T-helper 2 cell treated with Interferon-gamma antibody and Interleukin-4, amounts not matched to agents 100 ng/mL and 5 ng/mL, for 36 hours (primary cell): Measurements from ENCODE around the gene TRPM6. TPM values are rescaled to one million over a fixed set of nuclear protein-coding genes. Genes with fewer than 3 reads are reported as not detected.
"Not testable (repeated sequence)": the region's sequence is repeated elsewhere in the genome, so short reads cannot be mapped to it uniquely, and the experiment has no call there.

Experiments used
- intact Hi-C: fragments of 100-400 bp; cut with micrococcal nuclease; formaldehyde crosslinking; loops from one replicate; pipeline ENCODE4 v1.15.1; 2023
- total RNA-seq: library from RNA; stranded (reverse); gene quantifications from 2 replicates; pipeline ENCODE4 v1.2.3, GENCODE V29; 2022

Gene TRPM6
- total RNA-seq, 1 donor from 2014 or later: 0.05 TPM

- intact Hi-C loops: no loop called here
Observed at GRCh38 chr9:74859786-74860185, 27.9 kb downstream of the TRPM6 start.

GRCh38 chr9:74858751-74859414 is 28.8 kb downstream of the TRPM6 start:
- intact Hi-C loops: no loop called here

- intact Hi-C loops: no loop called here
Observed at GRCh38 chr9:74856989-74857388, 30.7 kb downstream of the TRPM6 start.

GRCh38 chr9:74855072-74855471 is 32.6 kb downstream of the TRPM6 start:
- intact Hi-C loops: no loop called here

- intact Hi-C loops: not testable (repeated sequence)
Observed at GRCh38 chr9:74853024-74853423, 34.7 kb downstream of the TRPM6 start.

- intact Hi-C loops: no loop called here
Observed at GRCh38 chr9:74848153-74848525, 39.6 kb downstream of the TRPM6 start.

- intact Hi-C loops: no loop called here
Observed at GRCh38 chr9:74847478-74848152, 40.1 kb downstream of the TRPM6 start.

GRCh38 chr9:74846766-74847165 is 41.0 kb downstream of the TRPM6 start:
- intact Hi-C loops: no loop called here

GRCh38 chr9:74838351-74838750 is 49.4 kb downstream of the TRPM6 start:
- intact Hi-C loops: no loop called here

GRCh38 chr9:74824654-74825053 is 63.1 kb downstream of the TRPM6 start:
- intact Hi-C loops: no loop called here

GRCh38 chr9:74821636-74822035 is 66.1 kb downstream of the TRPM6 start:
- intact Hi-C loops: no loop called here

- intact Hi-C loops: no loop called here
Observed at GRCh38 chr9:74817816-74818215, 69.9 kb downstream of the TRPM6 start.

GRCh38 chr9:74817281-74817810 is 70.4 kb downstream of the TRPM6 start:
- intact Hi-C loops: no loop called here

- intact Hi-C loops: no loop called here
Observed at GRCh38 chr9:74810200-74810599, 77.5 kb downstream of the TRPM6 start.

- intact Hi-C loops: no loop called here
Observed at GRCh38 chr9:74804018-74804385, 83.7 kb downstream of the TRPM6 start.

- intact Hi-C loops: no loop called here
Observed at GRCh38 chr9:74803376-74804017, 84.2 kb downstream of the TRPM6 start.

- intact Hi-C loops: no loop called here
Observed at GRCh38 chr9:74800226-74800625, 87.5 kb downstream of the TRPM6 start.

- intact Hi-C loops: no loop called here
Observed at GRCh38 chr9:74795803-74796202, 91.9 kb downstream of the TRPM6 start.

- intact Hi-C loops: no loop called here
Observed at GRCh38 chr9:74795081-74795480, 92.6 kb downstream of the TRPM6 start.

- intact Hi-C loops: no loop called here
Observed at GRCh38 chr9:74784506-74784905, 103.2 kb downstream of the TRPM6 start.

- intact Hi-C loops: no loop called here
Observed at GRCh38 chr9:74783408-74783807, 104.3 kb downstream of the TRPM6 start.

GRCh38 chr9:74777136-74777879 is 110.4 kb downstream of the TRPM6 start:
- intact Hi-C loops: loop anchor here (1.0 to 10.0 kb wide), 2 partner anchors 300 to 367 kb away; no protein-coding TSS in a partner anchor
